DND-41 (cell line): ENCODE results near the gene SLC27A1.

ENCODE experiments used
- EZH2 ChIP-seq: IDR thresholded peaks from 3 replicates; pipeline ENCODE4 v1.6.1; 2012; ENCODE audit warnings: borderline replicate concordance, low read depth, mild to moderate bottlenecking, moderate library complexity, low read length, inconsistent platforms; ENCODE audit not compliant: severe bottlenecking
- TF ChIP-seq, protein P1 (sequence below): IDR thresholded peaks from 2 replicates; pipeline ENCODE4 v1.5.1; 2012; ENCODE audit warnings: borderline replicate concordance, low read length, moderate library complexity, mild to moderate bottlenecking; ENCODE audit not compliant: poor library complexity, severe bottlenecking; ENCODE audit errors: extremely low read depth

DNA sequence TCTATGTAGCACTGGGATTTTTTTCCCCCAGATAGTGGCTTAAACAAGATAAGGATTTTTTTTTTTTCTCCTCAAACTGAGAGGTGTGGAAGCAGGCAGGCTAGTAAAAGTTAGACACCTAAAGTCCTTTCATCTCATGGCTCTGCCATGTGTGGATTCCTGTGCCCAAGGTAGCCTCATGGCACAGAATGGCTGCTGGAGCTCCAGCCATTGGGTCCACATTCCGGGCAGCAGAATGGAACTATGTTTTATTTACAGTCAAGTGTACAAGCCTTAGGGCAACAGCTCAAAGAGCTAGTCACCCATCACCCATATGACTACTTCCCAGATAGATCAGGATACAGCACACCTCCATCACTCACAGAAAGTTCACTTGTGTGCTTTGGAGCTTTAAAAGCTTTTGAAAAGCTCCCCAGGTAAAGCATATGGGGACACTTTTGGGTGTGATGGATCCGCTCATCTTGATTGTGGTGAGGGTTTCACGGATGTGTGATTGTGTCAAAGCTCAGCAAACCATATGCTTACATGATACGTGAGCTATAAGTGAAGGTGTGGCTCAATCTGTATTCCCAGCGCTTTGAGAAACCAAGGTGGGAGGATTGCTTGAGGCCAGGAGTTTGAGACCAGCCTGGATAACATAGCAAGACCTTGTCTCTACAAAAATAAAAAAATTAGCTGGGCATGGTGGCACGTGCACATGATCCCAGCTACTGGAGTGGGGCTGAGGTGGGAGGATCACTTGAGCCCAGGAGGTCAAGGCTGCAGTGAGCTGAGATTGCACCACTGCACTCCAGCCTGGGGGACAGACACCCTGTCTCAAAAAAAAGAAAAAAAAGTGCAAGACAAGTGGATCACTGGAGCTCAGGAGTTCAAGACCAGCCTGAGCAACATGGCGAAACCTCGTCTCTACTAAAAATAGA, 59.2 kb downstream of the SLC27A1 start:
- TF ChIP-seq EZH2, result no peak
- TF ChIP-seq, protein P1, sequence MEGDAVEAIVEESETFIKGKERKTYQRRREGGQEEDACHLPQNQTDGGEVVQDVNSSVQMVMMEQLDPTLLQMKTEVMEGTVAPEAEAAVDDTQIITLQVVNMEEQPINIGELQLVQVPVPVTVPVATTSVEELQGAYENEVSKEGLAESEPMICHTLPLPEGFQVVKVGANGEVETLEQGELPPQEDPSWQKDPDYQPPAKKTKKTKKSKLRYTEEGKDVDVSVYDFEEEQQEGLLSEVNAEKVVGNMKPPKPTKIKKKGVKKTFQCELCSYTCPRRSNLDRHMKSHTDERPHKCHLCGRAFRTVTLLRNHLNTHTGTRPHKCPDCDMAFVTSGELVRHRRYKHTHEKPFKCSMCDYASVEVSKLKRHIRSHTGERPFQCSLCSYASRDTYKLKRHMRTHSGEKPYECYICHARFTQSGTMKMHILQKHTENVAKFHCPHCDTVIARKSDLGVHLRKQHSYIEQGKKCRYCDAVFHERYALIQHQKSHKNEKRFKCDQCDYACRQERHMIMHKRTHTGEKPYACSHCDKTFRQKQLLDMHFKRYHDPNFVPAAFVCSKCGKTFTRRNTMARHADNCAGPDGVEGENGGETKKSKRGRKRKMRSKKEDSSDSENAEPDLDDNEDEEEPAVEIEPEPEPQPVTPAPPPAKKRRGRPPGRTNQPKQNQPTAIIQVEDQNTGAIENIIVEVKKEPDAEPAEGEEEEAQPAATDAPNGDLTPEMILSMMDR, result no peak
